ENCODE results near the gene TSHZ2.
"Not testable (repeated sequence)": the region's sequence is repeated elsewhere in the genome, so short reads cannot be mapped to it uniquely, and the experiment has no call there.

TSHZ2 gene

GRCh38 chr20:53405139-53405538 is 433.0 kb downstream of the TSHZ2 start:
- Mint-ChIP-seq H3K27me3 (no peaks in the 10 kb centered on the region), H3K36me3 (ENCODE audit: low read depth) (no peaks in the 10 kb centered on the region), H3K4me3 (no peak overlapping the region), H3K27ac (no peak overlapping the region), H3K4me1 (peaks cover 14% of the 10 kb centered on the region), H3K9me3 (no peaks in the 10 kb centered on the region)
- ATAC-seq (no peak), DNase-seq (no peak)

DNA sequence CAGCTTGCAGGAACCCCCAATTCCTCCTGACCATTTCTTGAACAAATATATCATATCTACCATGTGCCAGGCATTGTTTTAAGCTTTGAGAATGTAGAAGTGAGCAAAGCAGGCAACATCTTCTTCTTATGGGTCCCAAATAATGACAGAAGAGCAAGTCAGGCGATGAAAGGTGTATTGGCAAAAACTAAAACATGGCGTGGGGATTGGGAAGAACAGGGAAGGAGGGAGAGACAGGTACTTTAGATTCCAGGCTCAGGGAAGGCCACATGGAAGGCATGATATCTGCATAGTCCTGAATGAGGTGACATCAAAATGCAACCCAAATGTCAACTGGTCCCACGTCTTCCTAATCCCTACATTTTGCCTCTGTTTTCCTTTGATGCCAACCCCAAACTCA is 434.4 kb downstream of the TSHZ2 start:
- Mint-ChIP-seq H3K27ac (no peak overlapping the region), H3K27me3 (no peaks in the 10 kb centered on the region), H3K4me3 (no peak overlapping the region), H3K9me3 (no peaks in the 10 kb centered on the region), H3K4me1 (peaks cover 14% of the 10 kb centered on the region), H3K36me3 (ENCODE audit: low read depth) (no peaks in the 10 kb centered on the region)
- DNase-seq = no peak
- ATAC-seq = no peak

DNA sequence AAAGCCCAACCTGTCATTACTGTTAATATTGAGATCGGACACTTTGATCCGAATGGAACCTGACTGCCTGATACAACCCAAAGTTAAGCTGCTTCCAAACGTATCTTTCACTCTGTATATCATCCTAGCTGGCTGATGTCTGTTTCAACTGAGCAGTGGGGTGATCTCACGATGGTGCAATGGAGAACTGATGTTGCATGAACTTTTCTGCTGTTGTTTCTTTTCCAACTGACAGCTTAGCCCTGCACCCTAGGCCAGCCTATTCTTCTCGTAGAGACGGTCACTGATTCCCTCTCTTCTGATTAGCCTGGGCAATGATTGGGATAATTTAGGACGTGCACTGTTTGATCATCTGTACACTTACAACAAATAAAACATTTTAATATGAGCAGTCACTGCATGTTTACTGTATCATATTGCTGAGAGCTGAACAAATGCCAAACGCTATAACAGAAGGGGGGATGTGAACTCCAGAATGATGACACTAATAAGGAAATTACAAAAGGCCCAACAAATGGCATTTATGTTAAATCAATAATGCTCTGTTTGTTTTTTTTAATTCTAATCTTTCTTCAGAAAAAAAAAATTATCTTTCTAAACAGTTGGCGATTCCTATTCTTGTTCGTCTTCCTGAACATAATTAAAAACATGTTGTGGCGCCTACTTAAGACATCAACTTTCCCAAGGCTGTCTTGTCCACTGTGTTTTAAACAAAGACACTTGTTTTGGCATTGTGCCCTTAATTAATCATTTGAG is 436.7 kb downstream of the TSHZ2 start:
- Mint-ChIP-seq H3K4me3 (no peak overlapping the region), H3K27me3 (no peaks in the 10 kb centered on the region), H3K27ac (no peak overlapping the region), H3K4me1 (peaks cover 5% of the 10 kb centered on the region), H3K9me3 (no peaks in the 10 kb centered on the region), H3K36me3 (ENCODE audit: low read depth) (no peaks in the 10 kb centered on the region)
- ATAC-seq (no peak), DNase-seq (no peak)

- H3K9me3 Mint-ChIP-seq = no peaks in the 10 kb centered on the region
- no peak for DNase-seq
- H3K27me3 Mint-ChIP-seq = no peaks in the 10 kb centered on the region
- H3K27ac Mint-ChIP-seq = no peak overlapping the region
- H3K36me3 Mint-ChIP-seq (ENCODE audit: low read depth) = no peaks in the 10 kb centered on the region
- ATAC-seq = no peak
- H3K4me1 Mint-ChIP-seq = peaks cover 5% of the 10 kb centered on the region
- no peak overlapping the region for H3K4me3 Mint-ChIP-seq
Measured at GRCh38 chr20:53409447-53409717, 437.2 kb downstream of the TSHZ2 start.

- Mint-ChIP-seq H3K27me3 (no peaks in the 10 kb centered on the region), H3K4me1 (peaks cover 5% of the 10 kb centered on the region), H3K36me3 (ENCODE audit: low read depth) (peaks cover 1% of the 10 kb centered on the region), H3K4me3 (no peak overlapping the region), H3K27ac (no peak overlapping the region), H3K9me3 (no peaks in the 10 kb centered on the region)
- no peak for ATAC-seq
- DNase-seq = no peak
Measured at GRCh38 chr20:53411129-53411528, 439.0 kb downstream of the TSHZ2 start.

GRCh38 chr20:53411891-53412290 is 439.7 kb downstream of the TSHZ2 start:
- Mint-ChIP-seq H3K27me3 (no peaks in the 10 kb centered on the region), H3K36me3 (ENCODE audit: low read depth) (peaks cover 1% of the 10 kb centered on the region), H3K4me3 (no peak overlapping the region), H3K4me1 (peaks cover 5% of the 10 kb centered on the region), H3K9me3 (no peaks in the 10 kb centered on the region), H3K27ac (no peak overlapping the region)
- ATAC-seq (no peak), DNase-seq (no peak)

GRCh38 chr20:53412577-53413185 is 440.5 kb downstream of the TSHZ2 start:
- Mint-ChIP-seq H3K4me3 (peak overlapping the region; percentile 35), H3K27me3 (no peaks in the 10 kb centered on the region), H3K36me3 (ENCODE audit: low read depth) (peaks cover 1% of the 10 kb centered on the region), H3K9me3 (no peaks in the 10 kb centered on the region), H3K27ac (no peak overlapping the region), H3K4me1 (peaks cover 5% of the 10 kb centered on the region)
- DNase-seq = no peak
- no peak for ATAC-seq

DNA sequence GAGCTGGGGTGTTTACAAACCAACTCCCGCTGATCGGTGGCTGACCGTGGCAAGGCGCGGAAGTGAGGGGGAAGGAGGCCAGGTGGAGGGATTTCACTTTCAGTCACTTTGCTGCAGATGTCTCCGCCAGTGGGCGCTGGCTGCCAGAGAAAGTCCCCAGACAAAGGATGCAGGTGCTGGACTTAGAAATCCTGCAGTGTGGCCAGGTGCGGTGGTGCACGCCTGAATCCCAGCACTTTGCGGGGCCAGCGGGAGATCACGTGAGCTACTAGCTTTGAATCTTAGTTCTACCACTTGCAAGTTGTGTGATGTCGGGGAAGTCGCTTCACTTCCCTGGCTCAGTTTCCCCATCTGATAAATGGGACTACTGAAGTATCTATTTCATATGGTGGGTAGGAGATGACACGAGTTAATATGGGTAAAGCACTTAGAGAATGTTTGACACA is 441.1 kb downstream of the TSHZ2 start:
- Mint-ChIP-seq H3K4me1 (peaks cover 5% of the 10 kb centered on the region), H3K27me3 (no peaks in the 10 kb centered on the region)

GRCh38 chr20:53413845-53414244 is 441.7 kb downstream of the TSHZ2 start:
- not testable (repeated sequence) for H3K4me1 Mint-ChIP-seq; H3K36me3 Mint-ChIP-seq (ENCODE audit: low read depth)

More for the DNA sequence above, 441.1 kb downstream of the TSHZ2 start:
- Mint-ChIP-seq H3K27ac (no peak overlapping the region), H3K4me3 (peak overlapping the region; percentile 35), H3K9me3 (no peaks in the 10 kb centered on the region), H3K36me3 (ENCODE audit: low read depth) (peaks cover 1% of the 10 kb centered on the region)
- ATAC-seq (peak; percentile 40), DNase-seq (peak; percentile 56)

GRCh38 chr20:53419693-53420460 is 447.7 kb downstream of the TSHZ2 start:
- no peaks in the 10 kb centered on the region for H3K4me1 Mint-ChIP-seq
- no peaks in the 10 kb centered on the region for H3K9me3 Mint-ChIP-seq
- ATAC-seq (no peak), DNase-seq (no peak)
- H3K27me3 Mint-ChIP-seq = peaks cover 5% of the 10 kb centered on the region
- H3K4me3 Mint-ChIP-seq = no peak overlapping the region
- H3K27ac Mint-ChIP-seq = no peak overlapping the region
- H3K36me3 Mint-ChIP-seq (ENCODE audit: low read depth) = peaks cover 1% of the 10 kb centered on the region

More at GRCh38 chr20:53413845-53414244, 441.7 kb downstream of the TSHZ2 start:
- not testable (repeated sequence) for ATAC-seq, DNase-seq, H3K27me3 Mint-ChIP-seq, H3K4me3 Mint-ChIP-seq, H3K27ac Mint-ChIP-seq, H3K9me3 Mint-ChIP-seq

GRCh38 chr20:53421343-53421742 is 449.2 kb downstream of the TSHZ2 start:
- Mint-ChIP-seq H3K27me3 (peaks cover 5% of the 10 kb centered on the region), H3K9me3 (no peaks in the 10 kb centered on the region), H3K4me3 (no peak overlapping the region), H3K27ac (no peak overlapping the region), H3K36me3 (ENCODE audit: low read depth) (no peaks in the 10 kb centered on the region), H3K4me1 (no peaks in the 10 kb centered on the region)
- DNase-seq = no peak
- no peak for ATAC-seq

DNA sequence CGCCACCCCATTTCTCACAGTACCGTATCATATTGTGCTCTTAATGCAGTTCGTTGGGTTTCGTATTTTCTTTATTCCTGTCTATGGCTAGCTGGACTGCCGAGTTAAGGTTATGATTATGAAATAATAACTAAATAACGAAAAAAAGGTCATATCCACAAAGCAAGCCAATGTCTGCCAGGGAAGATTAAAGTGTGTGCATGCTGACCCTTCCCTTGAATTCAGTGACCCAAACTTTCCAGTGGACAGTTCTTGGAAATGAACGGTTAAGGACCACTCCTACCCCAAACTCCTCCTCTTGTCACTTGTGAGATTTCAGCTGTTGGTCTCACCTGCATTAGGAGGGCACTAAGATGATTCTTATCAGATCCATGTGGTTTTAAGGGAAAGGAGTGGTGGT is 449.9 kb downstream of the TSHZ2 start:
- H3K27me3 Mint-ChIP-seq = peaks cover 6% of the 10 kb centered on the region
- H3K27ac Mint-ChIP-seq = no peak overlapping the region
- no peaks in the 10 kb centered on the region for H3K9me3 Mint-ChIP-seq
- ATAC-seq (no peak), DNase-seq (no peak)
- H3K4me1 Mint-ChIP-seq = no peaks in the 10 kb centered on the region
- no peak overlapping the region for H3K4me3 Mint-ChIP-seq
- no peaks in the 10 kb centered on the region for H3K36me3 Mint-ChIP-seq (ENCODE audit: low read depth)

DNA sequence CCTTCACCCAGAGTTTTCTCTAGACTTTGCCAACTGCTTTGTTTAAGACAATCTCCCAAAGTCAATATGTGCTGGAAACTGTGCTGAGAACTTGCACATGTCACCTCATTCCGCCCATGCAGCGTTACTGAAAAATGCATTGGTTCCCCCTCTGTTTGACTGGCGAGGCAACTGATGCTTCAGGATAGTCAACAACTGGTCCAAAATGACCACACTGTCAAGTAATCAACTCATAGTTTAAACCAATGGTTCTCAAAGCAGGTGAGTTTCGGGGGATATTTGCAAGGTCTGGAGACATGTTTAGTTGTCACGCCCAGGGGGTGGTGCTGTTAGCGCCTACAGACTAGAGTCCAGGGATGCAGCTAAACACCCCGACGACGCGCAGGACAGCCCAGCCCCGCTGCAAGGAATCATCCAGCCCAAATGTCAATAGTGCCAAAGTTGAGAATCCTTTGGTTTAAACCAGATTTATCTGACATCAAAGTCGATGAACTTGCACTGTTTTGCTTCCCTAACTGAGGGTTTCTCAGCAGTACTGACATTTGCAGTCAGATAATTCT is 451.5 kb downstream of the TSHZ2 start:
- no peak overlapping the region for H3K4me3 Mint-ChIP-seq
- ATAC-seq (no peak), DNase-seq (no peak)
- H3K27me3 Mint-ChIP-seq = peaks cover 6% of the 10 kb centered on the region
- H3K9me3 Mint-ChIP-seq = no peaks in the 10 kb centered on the region
- H3K4me1 Mint-ChIP-seq = no peaks in the 10 kb centered on the region
- no peaks in the 10 kb centered on the region for H3K36me3 Mint-ChIP-seq (ENCODE audit: low read depth)
- H3K27ac Mint-ChIP-seq = no peak overlapping the region

DNA sequence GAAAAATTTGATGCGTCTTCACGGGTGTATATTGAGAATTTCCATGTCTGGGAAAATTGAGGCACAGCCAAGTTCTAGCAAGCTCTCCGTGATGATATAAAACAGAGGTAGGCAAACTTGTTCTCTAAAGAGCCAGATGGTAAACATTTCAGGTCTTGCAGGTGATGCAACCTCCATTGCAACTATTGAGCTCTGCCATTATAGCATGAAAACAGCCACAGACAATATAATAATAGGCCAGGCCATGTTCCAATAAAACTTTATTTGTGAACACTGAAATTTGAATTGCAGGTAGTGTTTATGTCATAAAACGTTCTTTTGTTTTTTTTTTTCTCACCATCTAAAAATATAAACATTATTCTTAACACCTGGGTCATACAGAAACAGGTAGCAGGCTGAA is 453.3 kb downstream of the TSHZ2 start:
- Mint-ChIP-seq H3K4me3 (no peak overlapping the region), H3K27ac (no peak overlapping the region), H3K27me3 (peaks cover 6% of the 10 kb centered on the region), H3K36me3 (ENCODE audit: low read depth) (no peaks in the 10 kb centered on the region), H3K4me1 (no peaks in the 10 kb centered on the region), H3K9me3 (no peaks in the 10 kb centered on the region)
- DNase-seq (no peak), ATAC-seq (no peak)

DNA sequence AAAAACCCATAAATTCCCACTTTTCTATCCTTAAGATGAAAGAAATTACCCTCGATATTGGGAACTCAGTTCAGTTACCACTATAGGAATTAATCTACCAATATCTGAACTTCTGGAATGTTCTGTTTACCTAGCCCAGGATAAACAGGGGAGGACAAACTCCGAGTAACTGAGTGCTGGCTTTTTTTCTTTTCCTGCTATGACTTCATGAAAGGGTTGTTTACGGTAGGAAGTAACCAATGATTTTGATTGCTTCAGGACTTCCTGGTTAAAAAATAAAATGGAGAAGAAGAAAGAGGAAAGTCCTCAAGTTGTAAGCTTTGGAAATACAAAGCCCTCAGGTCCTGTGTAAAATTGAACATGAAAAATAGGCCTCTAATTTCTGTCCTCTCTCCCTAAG is 453.8 kb downstream of the TSHZ2 start:
- no peaks in the 10 kb centered on the region for H3K4me1 Mint-ChIP-seq
- peaks cover 6% of the 10 kb centered on the region for H3K27me3 Mint-ChIP-seq
- DNase-seq = no peak
- no peak for ATAC-seq
- H3K4me3 Mint-ChIP-seq = no peak overlapping the region
- no peak overlapping the region for H3K27ac Mint-ChIP-seq
- no peaks in the 10 kb centered on the region for H3K36me3 Mint-ChIP-seq (ENCODE audit: low read depth)
- no peaks in the 10 kb centered on the region for H3K9me3 Mint-ChIP-seq

Data from activated naive CD8-positive, alpha-beta T cell treated with anti-CD3 and anti-CD28 coated beads, Interleukin-2, amount 50 U/mL, for 24 hours (primary cell).